HL-60 (cell line): ENCODE data around the gene KLHDC8A.

Source experiments
- DNase-seq, 2 experiments: peaks; one replicate each; pipeline ENCODE4 v3.0.0-alpha.2; 2010 to 2020; ENCODE audit warnings: low read depth in 1 of 2, low spot score in 1 of 2
- H3K27ac ChIP-seq: fragments of 250-450 bp; sonication (Bioruptor Pico); replicated peaks from 2 replicates; pipeline ENCODE4 v1.5.1; 2020; ENCODE audit warnings: mild to moderate bottlenecking, moderate library complexity
- H3K27me3 ChIP-seq: fragments of 250-450 bp; sonication (Bioruptor Pico); 2 replicates; pipeline ENCODE4 v1.5.1; 2021; ENCODE audit warnings: mild to moderate bottlenecking, moderate library complexity; ENCODE audit not compliant: insufficient read depth, poor library complexity, severe bottlenecking
- H3K4me3 ChIP-seq: replicated peaks from 2 replicates; pipeline ENCODE4 v1.5.1; 2011; ENCODE audit warnings: mild to moderate bottlenecking, control low read depth, low read length; ENCODE audit not compliant: insufficient read depth
- CTCF ChIP-seq: IDR thresholded peaks from one replicate; pipeline ENCODE4 v1.5.1; 2011; ENCODE audit warnings: low read length, control low read depth, inconsistent platforms; ENCODE audit not compliant: insufficient read depth
- GABPA ChIP-seq: IDR thresholded peaks from 2 replicates; pipeline ENCODE4 v1.6.1; 2012; ENCODE audit warnings: low read depth
- POLR2AphosphoS5 ChIP-seq: IDR thresholded peaks from 2 replicates; pipeline ENCODE4 v1.6.1; 2012; ENCODE audit warnings: low read depth
- REST ChIP-seq: IDR thresholded peaks from 2 replicates; pipeline ENCODE4 v1.6.1; 2012; ENCODE audit warnings: low read depth; ENCODE audit not compliant: insufficient replicate concordance
- SPI1 ChIP-seq: IDR thresholded peaks from 2 replicates; pipeline ENCODE4 v1.6.1; 2012; ENCODE audit warnings: low read depth, mild to moderate bottlenecking, borderline replicate concordance

Gene KLHDC8A

GRCh38 chr1:205350124-205350523 lies 6.6 kb downstream of the KLHDC8A start:
- peaks cover 20% of the 10 kb centered on the region for H3K27me3 ChIP-seq
- TF ChIP-seq REST (no peak), CTCF (no peak), GABPA (no peak), SPI1 (no peak), POLR2AphosphoS5 (no peak)
- no peak for DNase-seq
- no peak overlapping the region for H3K4me3 ChIP-seq
- H3K27ac ChIP-seq, result no peak overlapping the region

- DNase-seq, result no peak
- H3K27me3 ChIP-seq, result peaks cover 28% of the 10 kb centered on the region
- H3K4me3 ChIP-seq, result no peak overlapping the region
Measured at GRCh38 chr1:205348554-205349487, 7.9 kb downstream of the KLHDC8A start.

More at GRCh38 chr1:205348554-205349487, 7.9 kb downstream of the KLHDC8A start:
- H3K27ac ChIP-seq, result no peak overlapping the region
- TF ChIP-seq REST, result no peak
- TF ChIP-seq CTCF, result no peak
- TF ChIP-seq SPI1, result no peak
- TF ChIP-seq GABPA, result no peak
- no peak for TF ChIP-seq POLR2AphosphoS5
